GM12801 (cell line): ENCODE data around the gene PDE11A.

Experiments used
- TF ChIP-seq, protein P1 (sequence below): IDR thresholded peaks from one replicate; pipeline ENCODE4 v1.5.1; 2011; ENCODE audit warnings: control low read depth; ENCODE audit not compliant: insufficient read length; ENCODE audit errors: extremely low read depth

PDE11A gene

DNA sequence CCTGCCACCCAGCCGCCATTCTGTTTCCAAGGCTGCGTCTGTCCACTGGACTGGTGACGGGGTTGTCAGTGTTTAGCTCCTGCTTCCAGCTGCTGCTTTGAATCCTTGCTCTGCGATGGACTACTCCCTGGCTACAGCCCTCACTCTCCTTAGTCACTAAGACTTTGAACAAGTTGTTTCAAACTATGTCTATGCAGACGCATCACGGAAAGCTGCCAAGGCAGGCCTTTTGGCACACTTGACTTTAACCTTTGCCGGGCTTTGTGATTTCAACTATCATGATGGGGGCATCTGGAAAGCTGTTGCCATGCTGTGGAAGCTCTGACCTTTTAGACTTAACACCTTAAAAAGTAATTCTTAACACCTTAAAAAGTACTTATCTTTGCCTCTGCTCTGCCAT is 54.4 kb downstream of the PDE11A start:
- TF ChIP-seq, protein P1, sequence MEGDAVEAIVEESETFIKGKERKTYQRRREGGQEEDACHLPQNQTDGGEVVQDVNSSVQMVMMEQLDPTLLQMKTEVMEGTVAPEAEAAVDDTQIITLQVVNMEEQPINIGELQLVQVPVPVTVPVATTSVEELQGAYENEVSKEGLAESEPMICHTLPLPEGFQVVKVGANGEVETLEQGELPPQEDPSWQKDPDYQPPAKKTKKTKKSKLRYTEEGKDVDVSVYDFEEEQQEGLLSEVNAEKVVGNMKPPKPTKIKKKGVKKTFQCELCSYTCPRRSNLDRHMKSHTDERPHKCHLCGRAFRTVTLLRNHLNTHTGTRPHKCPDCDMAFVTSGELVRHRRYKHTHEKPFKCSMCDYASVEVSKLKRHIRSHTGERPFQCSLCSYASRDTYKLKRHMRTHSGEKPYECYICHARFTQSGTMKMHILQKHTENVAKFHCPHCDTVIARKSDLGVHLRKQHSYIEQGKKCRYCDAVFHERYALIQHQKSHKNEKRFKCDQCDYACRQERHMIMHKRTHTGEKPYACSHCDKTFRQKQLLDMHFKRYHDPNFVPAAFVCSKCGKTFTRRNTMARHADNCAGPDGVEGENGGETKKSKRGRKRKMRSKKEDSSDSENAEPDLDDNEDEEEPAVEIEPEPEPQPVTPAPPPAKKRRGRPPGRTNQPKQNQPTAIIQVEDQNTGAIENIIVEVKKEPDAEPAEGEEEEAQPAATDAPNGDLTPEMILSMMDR, result no peak

DNA sequence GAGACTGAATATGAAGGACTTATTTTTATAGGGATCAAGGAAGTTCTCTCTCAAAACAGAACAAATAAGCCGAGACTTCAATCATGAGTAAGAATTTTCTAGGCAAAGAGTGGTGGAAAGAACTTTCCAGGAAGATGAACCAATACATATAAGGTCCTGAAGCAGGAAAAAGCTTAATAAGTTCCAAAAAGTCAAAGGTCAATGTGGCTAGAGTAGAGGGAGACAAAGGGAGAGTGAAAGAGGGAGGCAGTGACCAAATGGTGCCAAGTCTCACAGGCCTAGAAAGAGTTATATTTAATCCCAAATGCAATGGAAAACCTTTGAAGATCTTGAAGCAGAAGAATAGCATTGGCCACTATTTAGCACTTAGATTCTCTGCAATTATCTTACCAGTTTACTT is 56.0 kb downstream of the PDE11A start:
- TF ChIP-seq, protein P1, result no peak

DNA sequence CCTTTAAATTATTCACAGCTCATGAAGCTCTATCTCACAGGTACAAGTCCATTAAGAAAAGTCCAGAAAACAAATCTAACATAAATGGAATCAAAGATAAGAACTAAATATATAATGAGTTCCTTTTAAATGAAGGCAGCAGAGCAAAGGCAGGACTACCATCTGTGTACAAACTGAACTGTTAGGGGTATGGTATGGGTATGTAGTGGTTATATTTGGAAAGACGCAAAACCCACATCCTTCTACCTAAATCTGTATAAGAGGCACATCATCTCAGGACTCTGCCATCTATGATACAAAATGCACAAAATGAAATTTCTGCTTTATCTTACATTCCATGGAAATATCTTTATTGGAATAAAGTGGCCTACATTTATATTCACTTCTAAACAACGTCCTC is 59.9 kb downstream of the PDE11A start:
- TF ChIP-seq, protein P1, result no peak

DNA sequence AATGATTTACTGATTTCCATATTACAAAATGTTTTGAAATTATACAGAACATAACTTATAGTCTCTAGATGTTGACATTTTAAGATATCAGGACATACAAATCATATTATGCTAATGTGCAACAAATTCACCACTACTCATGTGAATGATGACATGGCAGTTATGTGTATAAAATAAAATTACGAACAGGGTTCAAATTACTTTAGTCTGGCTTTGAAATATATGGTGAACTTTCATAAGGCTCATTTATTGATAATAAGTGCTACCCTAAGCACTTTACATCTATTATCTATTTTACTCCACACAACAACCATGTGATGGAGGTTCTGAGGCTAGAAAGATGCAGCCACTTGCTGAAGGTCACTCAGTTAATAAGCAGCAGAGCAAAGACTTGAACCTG is 62.8 kb downstream of the PDE11A start:
- TF ChIP-seq, protein P1, result no peak

DNA sequence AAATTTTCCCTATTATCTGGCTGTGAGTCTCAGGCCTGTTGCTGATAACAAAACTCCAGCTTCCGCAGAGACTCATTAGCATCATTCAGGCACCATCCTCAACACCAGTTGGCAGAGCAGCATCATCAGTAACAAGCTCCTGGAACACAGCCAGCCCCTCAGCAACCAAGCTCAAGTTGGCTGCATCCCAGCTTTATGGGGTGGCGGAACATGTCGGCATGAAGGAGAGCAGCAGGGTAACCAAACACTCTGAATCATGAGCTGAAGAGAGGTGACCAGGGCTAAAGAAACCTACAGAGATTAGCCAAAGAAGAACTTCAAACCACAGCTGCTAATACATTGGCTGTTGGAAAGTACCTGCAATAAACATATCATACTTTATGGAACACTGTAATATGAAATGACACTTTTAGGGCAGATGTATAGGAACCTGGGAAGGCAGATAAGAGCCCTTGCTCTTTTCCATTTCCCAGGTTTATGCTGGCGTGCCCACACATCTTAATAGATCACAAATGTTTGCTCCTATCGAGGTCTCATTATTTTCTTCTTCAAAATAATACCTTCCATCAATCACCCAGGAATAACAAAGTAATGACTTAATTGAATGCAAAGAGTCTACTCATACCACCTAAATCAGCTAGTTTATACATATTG is 63.8 kb downstream of the PDE11A start:
- TF ChIP-seq, protein P1, result no peak

DNA sequence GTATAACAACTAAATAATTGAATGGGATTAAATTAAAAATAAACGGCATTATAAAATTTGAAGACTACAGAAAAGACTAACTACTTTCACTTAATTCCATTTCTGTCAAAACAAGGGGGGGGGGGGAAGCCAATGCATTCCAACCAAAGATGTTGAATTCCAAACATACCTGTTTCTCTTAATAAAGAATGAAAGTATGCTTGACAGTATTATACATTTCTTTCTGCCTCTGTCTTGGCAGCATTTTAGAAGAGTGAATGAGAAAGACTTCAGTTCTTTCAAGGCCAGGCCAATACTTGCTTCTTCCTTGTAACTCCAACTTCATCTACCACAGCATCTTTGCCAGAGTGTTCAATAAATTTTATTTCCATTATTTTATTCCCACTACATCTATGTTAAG is 65.9 kb downstream of the PDE11A start:
- TF ChIP-seq, protein P1, result no peak

DNA sequence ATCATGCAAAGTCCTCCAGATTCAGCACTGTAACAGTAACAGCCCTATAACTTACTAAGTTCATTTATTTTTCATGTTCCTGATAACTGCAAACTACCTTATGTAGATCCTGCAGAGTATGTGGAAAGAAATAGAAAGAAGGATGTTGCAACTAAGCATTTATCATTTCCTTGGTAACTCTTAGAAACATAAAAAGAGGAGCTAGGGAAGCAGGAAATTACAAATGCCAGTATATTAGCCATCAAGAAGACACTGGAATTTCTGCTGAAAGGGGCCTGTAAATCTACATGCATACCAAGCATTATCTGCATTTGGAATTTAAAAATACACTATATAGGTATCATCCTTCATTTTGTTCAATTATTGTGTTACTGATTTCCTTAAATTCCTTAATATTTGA is 66.8 kb downstream of the PDE11A start:
- TF ChIP-seq, protein P1, result no peak
